HEK293 (cell line): ENCODE results near the gene KRTAP24-1.

Experiments
- CTCF ChIA-PET: fragments of 350-600 bp; formaldehyde crosslinking; extraction: SDS; loops from one replicate; lab custom pipeline; 2021; ENCODE audit warnings: antibody characterized with exemption; lab: Yijun Ruan, JAX
- POLR2A ChIA-PET: fragments of 300-600 bp; formaldehyde crosslinking; extraction: SDS; loops from one replicate; lab custom pipeline; 2020; ENCODE audit warnings: antibody characterized with exemption, inconsistent platforms; lab: Yijun Ruan, JAX
- H3K27ac ChIP-seq: fragments of 200-500 bp; sonication (Bioruptor generic); 2 replicates; pipeline ENCODE4 v1.5.1; 2014; ENCODE audit warnings: low read depth, low read length, control low read depth, inconsistent platforms; ENCODE audit errors: extremely low read depth
- H3K36me3 ChIP-seq, 2 experiments: fragments of 200-500 bp in 1 of 2; sonication (Bioruptor generic) in 1 of 2; 1 replicate in 1 of 2; 2 replicates in 1 of 2; pipeline ENCODE4 v1.5.1; 2014 to 2017; ENCODE audit warnings: inconsistent platforms in 2 of 2, low read length in 2 of 2; ENCODE audit not compliant: control insufficient read depth in 2 of 2, insufficient read depth in 1 of 2
- H3K4me1 ChIP-seq: fragments of 200-500 bp; sonication (Bioruptor generic); 2 replicates; pipeline ENCODE4 v1.5.1; 2014; ENCODE audit warnings: mild to moderate bottlenecking, low read length, inconsistent platforms; ENCODE audit not compliant: control insufficient read depth, insufficient read depth
- H3K4me3 ChIP-seq: 2 replicates; pipeline ENCODE4 v1.5.1; 2011; ENCODE audit warnings: low read depth, mild to moderate bottlenecking, control low read depth, low read length, moderate library complexity
- H3K9me3 ChIP-seq: fragments of 200-500 bp; sonication (Bioruptor generic); 2 replicates; pipeline ENCODE4 v1.5.1; 2014; ENCODE audit warnings: low read depth, low read length, inconsistent platforms; ENCODE audit not compliant: control insufficient read depth, insufficient read depth
- BCL11A ChIP-seq: fragments of 450-650 bp; formaldehyde crosslinking; IDR thresholded peaks from 2 replicates; pipeline ENCODE4 v1.5.1; 2016; ENCODE audit warnings: low read depth, missing biosample characterization, missing genetic modification characterization
- BCL6B ChIP-seq: fragments of 450-650 bp; formaldehyde crosslinking; IDR thresholded peaks from 2 replicates; pipeline ENCODE4 v1.5.1; 2017; ENCODE audit warnings: missing biosample characterization, missing genetic modification characterization
- GFI1B ChIP-seq: fragments of 450-650 bp; formaldehyde crosslinking; IDR thresholded peaks from 2 replicates; pipeline ENCODE4 v1.5.1; 2016; ENCODE audit warnings: missing biosample characterization, missing genetic modification characterization
- MEIS1 ChIP-seq: sonication (generic); formaldehyde crosslinking; IDR thresholded peaks from 2 replicates; pipeline ENCODE4 v1.8.1; 2022; ENCODE audit warnings: missing genetic modification reagents, mild to moderate bottlenecking, borderline replicate concordance
- PRDM4 ChIP-seq: fragments of 450-650 bp; formaldehyde crosslinking; IDR thresholded peaks from 2 replicates; pipeline ENCODE4 v1.5.1; 2017; ENCODE audit warnings: missing biosample characterization, missing genetic modification characterization
- SP2 ChIP-seq: fragments of 450-650 bp; formaldehyde crosslinking; IDR thresholded peaks from 2 replicates; pipeline ENCODE4 v1.5.1; 2016; ENCODE audit warnings: missing biosample characterization, missing genetic modification characterization
- SP3 ChIP-seq: fragments of 450-650 bp; formaldehyde crosslinking; IDR thresholded peaks from 2 replicates; pipeline ENCODE4 v1.5.1; 2016; ENCODE audit warnings: missing biosample characterization, missing genetic modification characterization
- SP7 ChIP-seq: fragments of 450-650 bp; formaldehyde crosslinking; IDR thresholded peaks from 2 replicates; pipeline ENCODE4 v1.5.1; 2016; ENCODE audit warnings: missing biosample characterization, missing genetic modification characterization
- WT1 ChIP-seq: fragments of 450-650 bp; formaldehyde crosslinking; IDR thresholded peaks from 2 replicates; pipeline ENCODE4 v1.5.1; 2016; ENCODE audit warnings: missing biosample characterization, missing genetic modification characterization
- ZBTB17 ChIP-seq: fragments of 450-650 bp; formaldehyde crosslinking; IDR thresholded peaks from 2 replicates; pipeline ENCODE4 v1.5.1; 2016; ENCODE audit warnings: missing biosample characterization, missing genetic modification characterization
- ZNF121 ChIP-seq: fragments of 450-650 bp; formaldehyde crosslinking; IDR thresholded peaks from 2 replicates; pipeline ENCODE4 v1.5.1; 2016; ENCODE audit warnings: missing biosample characterization, missing genetic modification characterization
- ZNF132 ChIP-seq: fragments of 450-650 bp; formaldehyde crosslinking; IDR thresholded peaks from 2 replicates; pipeline ENCODE4 v1.5.1; 2017; ENCODE audit warnings: missing biosample characterization, missing genetic modification characterization, borderline replicate concordance
- ZNF23 ChIP-seq: fragments of 450-650 bp; formaldehyde crosslinking; IDR thresholded peaks from 2 replicates; pipeline ENCODE4 v1.5.1; 2016; ENCODE audit warnings: missing biosample characterization, missing genetic modification characterization, borderline replicate concordance
- ZNF239 ChIP-seq: fragments of 450-650 bp; formaldehyde crosslinking; IDR thresholded peaks from 2 replicates; pipeline ENCODE4 v1.5.1; 2016; ENCODE audit warnings: missing biosample characterization, missing genetic modification characterization
- ZNF248 ChIP-seq: fragments of 450-650 bp; formaldehyde crosslinking; IDR thresholded peaks from 2 replicates; pipeline ENCODE4 v1.5.1; 2017; ENCODE audit warnings: missing biosample characterization, missing genetic modification characterization
- ZNF302 ChIP-seq: fragments of 450-650 bp; formaldehyde crosslinking; IDR thresholded peaks from 2 replicates; pipeline ENCODE4 v1.5.1; 2016; ENCODE audit warnings: missing biosample characterization, missing genetic modification characterization, low read depth
- ZNF354C ChIP-seq: fragments of 450-650 bp; formaldehyde crosslinking; IDR thresholded peaks from 2 replicates; pipeline ENCODE4 v1.5.1; 2016; ENCODE audit warnings: missing biosample characterization, missing genetic modification characterization, low read depth, borderline replicate concordance
- ZNF37A ChIP-seq: fragments of 450-650 bp; IDR thresholded peaks from 2 replicates; pipeline ENCODE4 v1.5.1; 2018; ENCODE audit warnings: missing biosample characterization, missing genetic modification characterization
- ZNF510 ChIP-seq: fragments of 450-650 bp; formaldehyde crosslinking; IDR thresholded peaks from 2 replicates; pipeline ENCODE4 v1.5.1; 2018; ENCODE audit warnings: mild to moderate bottlenecking, missing genetic modification characterization, missing biosample characterization; ENCODE audit not compliant: insufficient replicate concordance
- ZNF561 ChIP-seq: fragments of 450-650 bp; IDR thresholded peaks from 2 replicates; pipeline ENCODE4 v1.5.1; 2018; ENCODE audit warnings: missing biosample characterization, missing genetic modification characterization, borderline replicate concordance
- ZNF621 ChIP-seq: fragments of 450-650 bp; formaldehyde crosslinking; IDR thresholded peaks from 2 replicates; pipeline ENCODE4 v1.5.1; 2017; ENCODE audit warnings: missing biosample characterization, missing genetic modification characterization
- ZNF660 ChIP-seq: fragments of 450-650 bp; IDR thresholded peaks from 2 replicates; pipeline ENCODE4 v1.5.1; 2018; ENCODE audit warnings: missing biosample characterization, mild to moderate bottlenecking, missing genetic modification characterization
- ZNF76 ChIP-seq: fragments of 450-650 bp; formaldehyde crosslinking; IDR thresholded peaks from 2 replicates; pipeline ENCODE4; 2016; ENCODE audit warnings: low read depth, missing biosample characterization, missing genetic modification characterization, borderline replicate concordance
- ZNF776 ChIP-seq: fragments of 450-650 bp; formaldehyde crosslinking; IDR thresholded peaks from 2 replicates; pipeline ENCODE4 v1.5.0; 2017; ENCODE audit warnings: missing biosample characterization, missing genetic modification characterization, borderline replicate concordance
- ZNF785 ChIP-seq: fragments of 450-650 bp; formaldehyde crosslinking; IDR thresholded peaks from 2 replicates; pipeline ENCODE4 v1.5.1; 2016; ENCODE audit warnings: missing biosample characterization, missing genetic modification characterization

KRTAP24-1 gene

GRCh38 chr21:30238168-30238567 lies 44.6 kb downstream of the KRTAP24-1 start:
- no peak for TF ChIP-seq SP7 (tag by site-specific recombination)
- TF ChIP-seq ZNF23 (tag by site-specific recombination): no peak
- TF ChIP-seq ZNF561 (tag by site-specific recombination): no peak
- TF ChIP-seq, all 188 proteins: peak for 0
- CTCF ChIA-PET: no interaction called here

GRCh38 chr21:30234643-30235042 lies 48.1 kb downstream of the KRTAP24-1 start:
- POLR2A ChIA-PET: no interaction called here
- Histone ChIP-seq H3K4me1 (no peaks in the 10 kb centered on the region), H3K36me3 (no peaks in the 10 kb centered on the region), H3K9me3 (no peaks in the 10 kb centered on the region; the same call in 1 of the 2 replicates), H3K27ac (no peak overlapping the region), H3K4me3 (no peak overlapping the region)
- TF ChIP-seq ZNF132 (tag by site-specific recombination) (no peak), ZNF121 (tag by site-specific recombination) (no peak), ZNF239 (tag by site-specific recombination) (no peak), ZNF785 (tag by site-specific recombination) (no peak), GFI1B (tag by site-specific recombination) (no peak), ZNF76 (tag by site-specific recombination) (no peak), PRDM4 (tag by site-specific recombination) (no peak), ZNF510 (no peak)
- CTCF ChIA-PET: interaction anchor here (0.6 kb wide), 1 partner anchor 374 kb away, joined by 3 read pairs; no protein-coding TSS in a partner anchor

More at GRCh38 chr21:30238168-30238567, 44.6 kb downstream of the KRTAP24-1 start:
- H3K36me3 ChIP-seq: no peaks in the 10 kb centered on the region
- H3K27ac ChIP-seq: no peak overlapping the region
- POLR2A ChIA-PET: no interaction called here
- H3K4me1 ChIP-seq: no peaks in the 10 kb centered on the region
- no peaks in the 10 kb centered on the region; the same call in 1 of the 2 replicates for H3K9me3 ChIP-seq
- H3K4me3 ChIP-seq: no peak overlapping the region

- H3K4me3 ChIP-seq: no peak overlapping the region
- no peaks in the 10 kb centered on the region; the same call in 1 of the 2 replicates for H3K9me3 ChIP-seq
- no peaks in the 10 kb centered on the region for H3K4me1 ChIP-seq
- POLR2A ChIA-PET: no interaction called here
- H3K27ac ChIP-seq: no peak overlapping the region
- TF ChIP-seq ZNF121 (tag by site-specific recombination) (no peak), ZNF621 (no peak), ZNF354C (no peak), WT1 (tag by site-specific recombination) (no peak), ZNF660 (tag by site-specific recombination) (no peak), ZNF776 (tag by site-specific recombination) (no peak)
- H3K36me3 ChIP-seq: no peaks in the 10 kb centered on the region
- CTCF ChIA-PET: no interaction called here
Observed at GRCh38 chr21:30234050-30234449, 48.7 kb downstream of the KRTAP24-1 start.

GRCh38 chr21:30233228-30234020 lies 49.3 kb downstream of the KRTAP24-1 start:
- Histone ChIP-seq H3K9me3 (no peaks in the 10 kb centered on the region; the same call in 1 of the 2 replicates), H3K4me1 (no peaks in the 10 kb centered on the region), H3K27ac (no peak overlapping the region), H3K4me3 (no peak overlapping the region), H3K36me3 (no peaks in the 10 kb centered on the region)
- ChIA-PET POLR2A (no interaction called here), CTCF (no interaction called here)
- TF ChIP-seq BCL11A (tag by site-specific recombination): no peak
- TF ChIP-seq ZNF302 (tag by site-specific recombination): no peak
- TF ChIP-seq ZNF248: no peak
- TF ChIP-seq ZBTB17 (tag by site-specific recombination): no peak
- no peak for TF ChIP-seq SP3
- TF ChIP-seq BCL6B (tag by site-specific recombination): no peak
- TF ChIP-seq SP2 (tag by site-specific recombination): no peak
- no peak for TF ChIP-seq ZNF37A (tag by site-specific recombination)
- TF ChIP-seq MEIS1: no peak
